ENCODE results near the gene SEMA4D.

The SEMA4D gene

DNA sequence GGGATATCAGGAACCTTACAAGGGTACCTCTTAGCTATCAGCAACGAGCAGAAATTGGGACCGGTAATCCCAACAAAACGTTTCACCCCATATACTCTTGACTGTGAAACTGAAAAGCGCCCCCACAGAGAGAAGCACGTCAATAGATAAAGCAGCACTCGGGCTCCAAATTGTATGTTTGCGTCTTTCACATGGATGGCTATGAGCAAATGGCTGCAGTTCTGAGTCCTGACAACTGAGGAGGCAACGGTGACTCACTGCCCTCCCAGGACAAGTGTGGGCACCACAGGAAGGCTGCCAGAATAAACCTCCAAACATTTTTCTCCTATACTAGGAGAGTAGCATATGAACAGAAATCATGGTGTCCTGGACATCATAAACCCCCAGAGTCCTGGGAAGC lies 36.6 kb downstream of the SEMA4D start:
- H3K4me1 ChIP-seq, result no peaks in the 10 kb centered on the region
- no peaks in the 10 kb centered on the region for H3K9me3 ChIP-seq (ENCODE audit: control insufficient read depth, low read length)
- no peak overlapping the region for H3K9ac ChIP-seq
- H3K79me2 ChIP-seq, result no peaks in the 10 kb centered on the region
- no peak overlapping the region for H2AFZ ChIP-seq
- no peak overlapping the region for H3K4me3 ChIP-seq (ENCODE audit: low read depth, low read length)
- no peaks in the 10 kb centered on the region for H3K27me3 ChIP-seq (ENCODE audit: control insufficient read depth, insufficient read depth, low read length)
- H3K27ac ChIP-seq, result no peak overlapping the region
- TF ChIP-seq, protein P1, sequence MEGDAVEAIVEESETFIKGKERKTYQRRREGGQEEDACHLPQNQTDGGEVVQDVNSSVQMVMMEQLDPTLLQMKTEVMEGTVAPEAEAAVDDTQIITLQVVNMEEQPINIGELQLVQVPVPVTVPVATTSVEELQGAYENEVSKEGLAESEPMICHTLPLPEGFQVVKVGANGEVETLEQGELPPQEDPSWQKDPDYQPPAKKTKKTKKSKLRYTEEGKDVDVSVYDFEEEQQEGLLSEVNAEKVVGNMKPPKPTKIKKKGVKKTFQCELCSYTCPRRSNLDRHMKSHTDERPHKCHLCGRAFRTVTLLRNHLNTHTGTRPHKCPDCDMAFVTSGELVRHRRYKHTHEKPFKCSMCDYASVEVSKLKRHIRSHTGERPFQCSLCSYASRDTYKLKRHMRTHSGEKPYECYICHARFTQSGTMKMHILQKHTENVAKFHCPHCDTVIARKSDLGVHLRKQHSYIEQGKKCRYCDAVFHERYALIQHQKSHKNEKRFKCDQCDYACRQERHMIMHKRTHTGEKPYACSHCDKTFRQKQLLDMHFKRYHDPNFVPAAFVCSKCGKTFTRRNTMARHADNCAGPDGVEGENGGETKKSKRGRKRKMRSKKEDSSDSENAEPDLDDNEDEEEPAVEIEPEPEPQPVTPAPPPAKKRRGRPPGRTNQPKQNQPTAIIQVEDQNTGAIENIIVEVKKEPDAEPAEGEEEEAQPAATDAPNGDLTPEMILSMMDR (IDR thresholded peaks at IDR 0.05), result no peak
- H3K36me3 ChIP-seq (ENCODE audit: control insufficient read depth, insufficient read depth, low read length), result no peaks in the 10 kb centered on the region
- H3K4me2 ChIP-seq (ENCODE audit: low read length), result no peak overlapping the region

DNA sequence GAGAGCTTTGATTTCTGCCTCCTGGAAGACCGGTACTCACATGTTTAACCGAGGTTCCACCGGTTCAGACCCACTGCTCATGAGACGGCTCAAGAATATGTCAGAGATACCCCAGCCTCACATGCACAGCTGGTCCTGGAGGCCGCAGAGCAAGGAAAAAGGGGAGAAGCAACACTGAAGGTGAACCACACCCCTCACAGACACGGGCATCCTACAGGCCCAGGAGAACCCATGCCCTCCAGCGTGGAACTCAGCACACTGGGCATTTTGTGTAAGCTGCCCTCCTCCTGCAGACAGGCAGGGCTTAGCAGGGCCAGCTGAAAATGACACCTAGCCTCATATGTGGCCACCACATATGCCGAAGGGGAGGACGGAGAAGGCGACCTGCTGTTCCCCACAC lies 37.4 kb downstream of the SEMA4D start:
- Histone ChIP-seq H3K27me3 (ENCODE audit: control insufficient read depth, insufficient read depth, low read length) (no peaks in the 10 kb centered on the region), H3K79me2 (no peaks in the 10 kb centered on the region), H3K4me3 (ENCODE audit: low read depth, low read length) (no peak overlapping the region), H3K9me3 (ENCODE audit: control insufficient read depth, low read length) (no peaks in the 10 kb centered on the region), H3K4me2 (ENCODE audit: low read length) (no peak overlapping the region), H3K9ac (no peak overlapping the region), H3K27ac (no peak overlapping the region), H3K36me3 (ENCODE audit: control insufficient read depth, insufficient read depth, low read length) (no peaks in the 10 kb centered on the region), H2AFZ (no peak overlapping the region), H3K4me1 (no peaks in the 10 kb centered on the region)
- TF ChIP-seq, protein P1 (IDR thresholded peaks at IDR 0.05), result no peak

DNA sequence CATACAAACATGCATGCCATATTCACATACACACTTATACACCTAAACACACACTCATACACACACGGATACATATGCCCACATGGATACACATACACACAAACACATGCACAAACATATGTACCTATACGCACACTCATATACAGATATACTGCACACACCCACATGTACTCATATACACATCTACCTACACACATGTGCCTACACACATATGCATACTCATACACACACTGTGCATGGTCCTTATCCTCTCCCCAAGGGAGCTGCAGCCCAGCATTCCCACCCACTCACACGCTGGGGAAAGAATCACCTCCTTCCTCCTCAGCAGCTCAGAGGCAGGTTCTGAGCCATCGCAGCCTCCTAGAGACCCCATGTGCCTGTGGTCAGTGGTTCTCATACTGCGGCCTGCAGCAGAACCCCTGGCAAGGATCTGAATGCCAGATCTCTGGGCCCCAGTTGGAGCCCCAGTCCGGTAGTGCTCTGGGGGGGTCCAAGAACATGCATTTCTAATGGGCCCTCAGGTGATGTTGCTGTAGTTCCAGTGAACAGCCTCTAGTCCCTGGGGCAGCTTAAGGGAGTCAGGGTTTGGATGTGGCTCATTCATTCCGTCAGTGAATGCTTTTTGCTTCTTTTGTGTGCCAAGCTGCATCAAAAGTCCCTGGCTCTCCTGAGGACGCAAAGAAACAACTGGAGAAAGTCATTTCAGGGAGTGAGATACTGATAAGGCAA lies 39.0 kb downstream of the SEMA4D start:
- Histone ChIP-seq H3K79me2 (no peaks in the 10 kb centered on the region), H3K36me3 (ENCODE audit: control insufficient read depth, insufficient read depth, low read length) (no peaks in the 10 kb centered on the region), H3K27ac (no peak overlapping the region), H3K9ac (no peak overlapping the region), H3K9me3 (ENCODE audit: control insufficient read depth, low read length) (no peaks in the 10 kb centered on the region), H3K4me3 (ENCODE audit: low read depth, low read length) (no peak overlapping the region), H3K4me1 (no peaks in the 10 kb centered on the region), H3K4me2 (ENCODE audit: low read length) (no peak overlapping the region), H3K27me3 (ENCODE audit: control insufficient read depth, insufficient read depth, low read length) (no peaks in the 10 kb centered on the region), H2AFZ (no peak overlapping the region)
- TF ChIP-seq, protein P1 (IDR thresholded peaks at IDR 0.05), result no peak

DNA sequence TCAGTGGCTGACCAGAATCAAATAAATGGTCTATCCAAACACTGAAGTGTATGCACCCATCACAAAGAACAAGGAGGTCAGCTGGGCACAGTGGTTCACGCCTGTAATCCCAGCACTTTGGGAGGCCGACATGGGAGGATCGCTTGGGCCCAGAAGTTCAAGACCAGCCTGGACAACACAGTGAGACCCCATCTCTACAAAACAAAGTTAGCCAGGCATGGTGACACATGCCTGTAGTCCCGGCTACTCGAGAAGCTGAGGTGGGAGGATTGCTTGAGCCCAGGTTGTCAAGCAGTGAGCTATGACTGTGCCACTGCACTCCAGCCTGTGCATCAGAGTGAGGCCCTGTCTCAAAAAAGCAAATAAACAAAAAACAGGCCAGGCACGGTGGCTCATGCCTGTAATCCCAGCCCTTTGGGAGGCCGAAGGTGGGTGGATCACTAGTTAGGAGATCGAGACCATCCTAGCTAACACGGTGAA lies 40.5 kb downstream of the SEMA4D start:
- Histone ChIP-seq H3K4me3 (ENCODE audit: low read depth, low read length) (no peak overlapping the region), H3K36me3 (ENCODE audit: control insufficient read depth, insufficient read depth, low read length) (no peaks in the 10 kb centered on the region), H3K27ac (no peak overlapping the region), H3K27me3 (ENCODE audit: control insufficient read depth, insufficient read depth, low read length) (no peaks in the 10 kb centered on the region), H3K4me2 (ENCODE audit: low read length) (no peak overlapping the region), H3K9ac (no peak overlapping the region), H2AFZ (no peak overlapping the region), H3K4me1 (no peaks in the 10 kb centered on the region), H3K9me3 (ENCODE audit: control insufficient read depth, low read length) (no peaks in the 10 kb centered on the region), H3K79me2 (no peaks in the 10 kb centered on the region)
- TF ChIP-seq, protein P1 (IDR thresholded peaks at IDR 0.05), result no peak

DNA sequence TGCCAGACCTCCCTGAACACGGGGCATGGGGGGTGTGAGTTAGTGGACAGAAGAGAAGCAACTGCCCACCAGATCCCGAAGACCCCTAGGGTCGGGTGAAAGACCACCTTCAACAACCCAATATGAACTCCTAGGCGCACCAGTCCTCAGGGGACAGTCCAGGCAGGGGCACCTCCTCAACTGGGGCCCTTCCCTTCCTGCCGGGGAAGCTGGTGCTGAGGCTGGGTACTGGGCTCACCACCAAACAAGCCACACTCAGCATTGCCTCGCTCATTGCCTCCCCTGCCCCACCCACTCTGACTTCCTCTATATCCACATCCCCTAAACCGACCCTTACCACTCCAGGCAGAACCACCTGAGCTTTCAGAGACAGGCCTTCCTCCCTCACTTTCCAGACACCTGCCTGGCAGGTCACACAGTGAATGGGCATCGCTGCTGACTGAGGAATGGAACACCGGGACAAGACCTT lies 42.5 kb downstream of the SEMA4D start:
- H2AFZ ChIP-seq, result no peak overlapping the region
- no peak overlapping the region for H3K4me2 ChIP-seq (ENCODE audit: low read length)
- no peaks in the 10 kb centered on the region for H3K4me1 ChIP-seq
- no peak overlapping the region for H3K4me3 ChIP-seq (ENCODE audit: low read depth, low read length)
- H3K36me3 ChIP-seq (ENCODE audit: control insufficient read depth, insufficient read depth, low read length), result no peaks in the 10 kb centered on the region
- no peaks in the 10 kb centered on the region for H3K9me3 ChIP-seq (ENCODE audit: control insufficient read depth, low read length)
- no peaks in the 10 kb centered on the region for H3K79me2 ChIP-seq
- TF ChIP-seq, protein P1 (IDR thresholded peaks at IDR 0.05), result no peak
- no peak overlapping the region for H3K9ac ChIP-seq
- H3K27ac ChIP-seq, result no peak overlapping the region
- H3K27me3 ChIP-seq (ENCODE audit: control insufficient read depth, insufficient read depth, low read length), result no peaks in the 10 kb centered on the region

All from parathyroid adenoma (tissue), 2 donors.